Smooth muscle cell (in vitro differentiated cells): ENCODE results near the gene CCDC78. TPM values are rescaled to one million over a fixed set of nuclear protein-coding genes. Genes with fewer than 3 reads are reported as not detected.

Source experiments
- DNase-seq: peaks from one replicate; lab custom pipeline; 2025; ENCODE audit not compliant: unreplicated experiment; lab: John Stamatoyannopoulos, UW
- H2AFZ ChIP-seq: fragments of 200-600 bp; sonication (generic); 2 replicates; pipeline ENCODE4 v1.6.0; 2016; ENCODE audit warnings: antibody characterized with exemption, low read depth, mild to moderate bottlenecking
- H3F3A ChIP-seq: fragments of 200-600 bp; sonication (generic); 2 replicates; pipeline ENCODE4 v1.6.0; 2017; ENCODE audit warnings: antibody characterized with exemption, low read depth
- H3K27ac ChIP-seq: fragments of 200-600 bp; sonication (generic); 2 replicates; pipeline ENCODE4 v1.5.1; 2016; ENCODE audit warnings: low read depth, mild to moderate bottlenecking
- H3K27me3 ChIP-seq: fragments of 200-600 bp; sonication (generic); 2 replicates; pipeline ENCODE4 v1.6.1; 2016; ENCODE audit warnings: low read depth, mild to moderate bottlenecking
- H3K36me3 ChIP-seq: fragments of 200-600 bp; sonication (generic); 2 replicates; pipeline ENCODE4 v1.5.1; 2016; ENCODE audit warnings: low read depth
- H3K4me1 ChIP-seq: fragments of 200-600 bp; sonication (generic); 2 replicates; pipeline ENCODE4 v1.5.1; 2016; ENCODE audit warnings: low read depth
- H3K4me2 ChIP-seq: fragments of 200-600 bp; sonication (generic); 2 replicates; pipeline ENCODE4 v1.6.0; 2016; ENCODE audit warnings: mild to moderate bottlenecking
- H3K4me3 ChIP-seq: fragments of 200-600 bp; sonication (generic); 2 replicates; pipeline ENCODE4 v1.5.1; 2016; ENCODE audit warnings: mild to moderate bottlenecking
- H3K79me2 ChIP-seq: fragments of 200-600 bp; sonication (generic); 2 replicates; pipeline ENCODE4 v1.6.0; 2016; ENCODE audit warnings: low read depth, mild to moderate bottlenecking
- H3K9ac ChIP-seq: fragments of 200-600 bp; sonication (generic); 2 replicates; pipeline ENCODE4 v1.6.0; 2016; ENCODE audit warnings: low read depth
- H3K9me3 ChIP-seq: fragments of 200-600 bp; sonication (generic); replicated peaks from 2 replicates; pipeline ENCODE4 v1.5.1; 2016; ENCODE audit warnings: low read depth
- H4K20me1 ChIP-seq: fragments of 200-600 bp; sonication (generic); 2 replicates; pipeline ENCODE4 v1.6.0; 2016; ENCODE audit warnings: low read depth
- WGBS: methylation state at CpG from one replicate; pipeline ENCODE4 v1.1.7; 2016; ENCODE audit warnings: low lambda C conversion rate; 5-methylcytosine and 5-hydroxymethylcytosine counted together
- polyA plus RNA-seq: library from polyadenylated mRNA; unstranded; fragments of >200 nt; fragmentation: Nextera tagmentation; extraction: Ambion mirVana; gene quantifications from 2 replicates; pipeline ENCODE4 v1.2.1, GENCODE V29; 2016
- total RNA-seq: library from RNA; depleted of rRNA; stranded (reverse); fragments of >200 nt; gene quantifications from 2 replicates; pipeline ENCODE4 v1.2.3, GENCODE V29; 2014
- TF ChIP-seq, protein P1 (sequence below): fragments of 200-600 bp; sonication (generic); IDR thresholded peaks from 2 replicates; pipeline ENCODE4 v1.5.1; 2017; ENCODE audit warnings: borderline replicate concordance, mild to moderate bottlenecking, antibody characterized with exemption; ENCODE audit not compliant: insufficient read depth, poor library complexity, severe bottlenecking

Gene CCDC78
- total and polyA plus RNA-seq, 2 experiments from 2014 or later = 2.8 to 3.4 TPM

DNA sequence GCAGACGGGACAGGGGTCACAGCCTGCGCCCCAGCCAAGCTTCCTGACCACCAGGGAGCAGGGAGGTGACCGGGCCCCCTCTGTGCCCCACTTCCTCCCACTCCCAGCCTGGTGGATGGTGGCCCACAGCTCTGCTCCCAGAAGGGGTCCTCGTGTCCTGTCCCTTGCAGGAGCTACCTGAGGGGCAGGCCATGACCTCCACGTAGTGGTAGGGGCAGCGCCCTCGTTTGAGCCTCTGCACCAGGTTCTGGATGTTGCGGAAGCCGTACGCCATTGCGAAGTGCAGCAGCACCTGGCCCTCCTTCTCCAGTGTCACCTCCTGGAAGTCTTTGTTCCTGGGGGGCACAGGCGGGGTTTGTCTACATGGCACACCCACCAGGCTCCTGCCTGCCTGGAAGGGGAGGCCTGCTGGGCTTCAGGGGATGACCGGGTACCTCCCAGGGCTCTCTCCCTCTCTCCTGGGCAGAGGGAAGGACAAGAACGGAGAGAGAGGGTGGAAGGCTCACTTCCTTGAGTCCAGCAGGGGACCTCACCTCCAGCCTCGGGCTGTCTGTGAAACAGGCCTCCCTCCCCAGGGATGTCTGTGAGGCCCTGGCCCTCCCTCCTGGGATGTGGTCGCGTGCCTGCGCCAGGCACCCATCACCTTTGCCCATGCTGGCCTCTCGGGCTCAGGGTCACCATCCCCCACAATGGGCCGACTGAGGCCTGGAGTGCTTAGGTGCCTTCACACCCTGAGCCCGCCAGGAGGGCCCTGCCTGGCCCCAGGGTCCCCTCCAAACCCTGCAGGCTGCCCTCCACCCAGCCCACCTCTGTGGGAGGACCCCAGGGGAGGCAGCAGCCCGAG lies 4.6 kb upstream of the CCDC78 start:
- TF ChIP-seq, protein P1, sequence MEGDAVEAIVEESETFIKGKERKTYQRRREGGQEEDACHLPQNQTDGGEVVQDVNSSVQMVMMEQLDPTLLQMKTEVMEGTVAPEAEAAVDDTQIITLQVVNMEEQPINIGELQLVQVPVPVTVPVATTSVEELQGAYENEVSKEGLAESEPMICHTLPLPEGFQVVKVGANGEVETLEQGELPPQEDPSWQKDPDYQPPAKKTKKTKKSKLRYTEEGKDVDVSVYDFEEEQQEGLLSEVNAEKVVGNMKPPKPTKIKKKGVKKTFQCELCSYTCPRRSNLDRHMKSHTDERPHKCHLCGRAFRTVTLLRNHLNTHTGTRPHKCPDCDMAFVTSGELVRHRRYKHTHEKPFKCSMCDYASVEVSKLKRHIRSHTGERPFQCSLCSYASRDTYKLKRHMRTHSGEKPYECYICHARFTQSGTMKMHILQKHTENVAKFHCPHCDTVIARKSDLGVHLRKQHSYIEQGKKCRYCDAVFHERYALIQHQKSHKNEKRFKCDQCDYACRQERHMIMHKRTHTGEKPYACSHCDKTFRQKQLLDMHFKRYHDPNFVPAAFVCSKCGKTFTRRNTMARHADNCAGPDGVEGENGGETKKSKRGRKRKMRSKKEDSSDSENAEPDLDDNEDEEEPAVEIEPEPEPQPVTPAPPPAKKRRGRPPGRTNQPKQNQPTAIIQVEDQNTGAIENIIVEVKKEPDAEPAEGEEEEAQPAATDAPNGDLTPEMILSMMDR = no peak
- peaks cover 10% of the 10 kb centered on the region for H3K4me1 ChIP-seq
- no peak overlapping the region for H3K4me2 ChIP-seq
- H2AFZ ChIP-seq = no peak overlapping the region
- no peak overlapping the region for H3K4me3 ChIP-seq
- H4K20me1 ChIP-seq = no peaks in the 10 kb centered on the region
- no peak overlapping the region for H3K9ac ChIP-seq
- no peak for DNase-seq
- 93% methylated on average over 22 of the region's 22 CpGs for WGBS
- peaks cover 4% of the 10 kb centered on the region for H3F3A ChIP-seq
- H3K79me2 ChIP-seq = no peaks in the 10 kb centered on the region
- no peaks in the 10 kb centered on the region for H3K9me3 ChIP-seq
- no peak overlapping the region for H3K27ac ChIP-seq
- H3K27me3 ChIP-seq = no peaks in the 10 kb centered on the region
- H3K36me3 ChIP-seq = no peaks in the 10 kb centered on the region

DNA sequence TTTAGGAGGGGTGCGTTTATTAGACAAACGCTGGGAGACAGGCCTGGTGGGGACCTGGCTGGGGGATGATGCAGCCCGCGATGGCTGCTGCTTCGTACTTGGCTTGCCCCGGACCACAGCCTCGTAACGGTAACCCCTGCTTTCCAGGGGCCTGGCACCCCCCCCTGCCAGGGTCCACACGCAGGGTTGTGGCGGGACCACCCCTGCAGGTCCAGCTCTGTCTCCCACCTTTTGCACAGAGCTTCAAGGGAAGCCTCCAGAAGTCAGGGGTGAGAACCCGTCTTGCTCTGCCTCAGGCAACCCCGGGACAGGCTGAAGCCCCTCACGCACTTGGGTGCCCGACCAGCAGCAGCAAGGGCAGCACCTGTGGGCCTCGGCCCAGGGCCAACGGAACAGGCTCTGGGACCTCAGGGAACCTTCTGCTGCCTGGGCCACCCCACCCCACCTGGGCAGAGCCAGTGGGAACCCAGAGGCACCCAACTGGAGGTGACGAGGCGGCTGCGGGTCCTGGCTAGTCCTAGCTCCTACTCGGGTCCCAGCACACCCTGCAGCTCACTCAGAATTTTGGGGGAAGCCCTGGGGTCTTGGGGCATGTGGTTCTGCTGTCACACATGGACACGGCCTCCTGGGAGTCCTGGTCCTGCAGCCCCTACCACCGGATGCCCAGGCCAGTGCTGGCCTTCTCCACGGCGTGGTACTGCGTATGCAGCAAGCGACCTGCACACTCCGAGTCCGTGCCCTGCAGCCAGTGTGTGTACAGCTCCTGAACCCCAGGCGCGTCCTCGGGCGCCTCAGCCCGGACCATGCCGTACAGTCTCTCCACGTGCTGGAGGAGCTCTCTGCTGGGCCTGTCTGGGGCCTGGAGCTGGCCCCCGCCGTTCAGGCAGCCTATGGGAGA lies 3.8 kb upstream of the CCDC78 start:
- H3K4me3 ChIP-seq = no peak overlapping the region
- H3K36me3 ChIP-seq = no peaks in the 10 kb centered on the region
- no peak for DNase-seq
- H3K4me2 ChIP-seq = no peak overlapping the region
- peaks cover 10% of the 10 kb centered on the region for H3K4me1 ChIP-seq
- no peak overlapping the region for H2AFZ ChIP-seq
- no peaks in the 10 kb centered on the region for H4K20me1 ChIP-seq
- H3K79me2 ChIP-seq = no peaks in the 10 kb centered on the region
- no peaks in the 10 kb centered on the region for H3K27me3 ChIP-seq
- H3K9ac ChIP-seq = no peak overlapping the region
- peaks cover 4% of the 10 kb centered on the region for H3F3A ChIP-seq
- TF ChIP-seq, protein P1 = no peak
- H3K9me3 ChIP-seq = no peaks in the 10 kb centered on the region
- 96% methylated on average over 37 of the region's 37 CpGs for WGBS
- H3K27ac ChIP-seq = no peak overlapping the region

DNA sequence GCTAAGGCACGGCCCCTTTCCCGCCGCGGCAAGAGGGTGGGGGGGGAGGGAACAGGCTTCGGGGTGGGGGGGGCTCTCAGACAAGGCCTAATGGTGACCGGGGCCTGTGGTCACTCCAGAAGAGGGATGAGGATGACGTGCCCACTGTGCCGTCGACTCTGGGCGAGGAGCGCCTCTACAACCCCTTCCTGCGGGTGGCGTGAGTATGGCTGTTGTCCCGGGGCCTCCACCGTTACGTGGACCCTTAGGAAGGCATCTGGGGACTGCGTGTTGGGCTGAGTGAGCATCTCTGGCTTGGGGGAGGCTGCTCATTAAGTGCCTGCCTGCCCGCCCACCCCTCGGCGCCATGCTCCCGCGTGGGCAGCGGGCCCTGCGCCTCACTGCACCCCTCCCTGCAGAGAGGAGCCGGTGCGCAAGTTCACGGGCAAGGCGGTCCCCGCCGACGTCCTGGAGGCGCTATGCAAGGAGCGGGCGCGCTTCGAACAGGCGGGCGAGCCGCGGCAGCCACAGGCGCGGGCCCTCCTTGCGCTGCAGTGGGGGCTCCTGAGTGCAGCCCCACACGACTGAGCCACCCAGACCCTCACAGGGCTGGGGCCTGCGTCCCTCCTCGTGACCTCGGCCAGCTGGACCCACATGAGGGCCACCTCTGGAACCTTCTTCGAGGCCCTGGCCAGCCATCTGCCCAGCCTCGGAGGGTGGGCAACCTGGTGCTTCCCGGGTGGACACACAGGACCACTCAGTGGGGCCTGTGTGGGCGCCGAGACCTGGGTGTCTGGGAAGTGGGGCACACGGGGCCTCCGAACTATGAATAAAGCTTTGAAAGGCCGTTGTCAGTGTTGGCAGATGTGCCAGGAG lies 2.9 kb upstream of the CCDC78 start:
- Histone ChIP-seq H3K4me1 (peaks cover 10% of the 10 kb centered on the region), H2AFZ (no peak overlapping the region), H3K27ac (no peak overlapping the region), H3K27me3 (no peaks in the 10 kb centered on the region), H3K9me3 (no peaks in the 10 kb centered on the region), H3K36me3 (no peaks in the 10 kb centered on the region), H3F3A (peaks cover 4% of the 10 kb centered on the region), H3K79me2 (no peaks in the 10 kb centered on the region), H3K9ac (no peak overlapping the region), H3K4me3 (peak overlapping the region; percentile 69), H4K20me1 (no peaks in the 10 kb centered on the region), H3K4me2 (peak overlapping the region; percentile 99)
- WGBS = 65% methylated on average over 49 of the region's 55 CpGs
- no peak for DNase-seq
- TF ChIP-seq, protein P1 = no peak
